Measurements from ENCODE around the gene KIF1C.
A peak's percentile ranks its signal among the peaks of the same experiment; 100 is the strongest.

Gene KIF1C

DNA sequence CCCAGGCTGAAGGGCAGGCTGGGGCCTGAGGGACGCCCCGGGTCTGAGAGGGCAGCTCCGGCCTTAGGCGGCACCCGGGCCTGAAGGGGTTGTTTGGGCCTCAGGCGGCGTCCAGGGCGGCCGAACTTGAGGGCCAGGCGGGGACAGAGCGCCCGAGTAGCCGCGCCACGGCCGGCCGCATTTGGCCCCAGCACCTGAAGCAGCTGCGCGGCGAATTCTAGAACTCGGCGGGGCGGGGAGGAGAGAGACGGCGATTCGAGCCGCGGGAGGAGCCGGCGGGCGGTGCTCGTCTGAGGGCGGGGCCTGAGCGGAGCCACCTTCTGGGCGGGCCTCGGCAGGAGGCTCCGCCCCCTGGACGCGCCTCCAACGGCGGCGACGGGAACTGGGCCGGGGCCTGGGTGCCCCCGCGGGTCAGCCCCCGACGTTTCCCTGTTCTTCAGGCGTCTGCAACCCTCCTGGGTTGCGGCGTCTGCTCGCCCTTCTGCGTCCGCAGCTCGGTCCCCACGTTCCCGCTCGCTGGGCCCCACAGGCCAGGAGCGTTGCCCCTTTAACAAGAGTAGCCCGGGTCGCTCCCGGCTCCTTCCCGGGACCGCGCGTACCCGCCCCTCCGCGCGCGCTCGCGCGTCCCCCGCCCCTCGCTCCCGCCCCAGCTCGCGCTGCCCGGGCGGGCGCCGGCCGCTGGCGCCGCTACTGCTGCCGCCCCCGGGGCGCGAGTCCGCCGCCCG lies at the start of gene KIF1C, which contains the start of gene INCA1:
Gene KIF1C, plus strand, starts transcription at position 649 of the 725 bp plus-strand sequence. CDS start 2,297 bp downstream, outside the sequence.
Gene INCA1, minus strand, starts transcription at position 221 of the 725 bp plus-strand sequence. CDS start 3,085 bp downstream, outside the sequence.
- peak; percentile 50 for DNase-seq

DNA sequence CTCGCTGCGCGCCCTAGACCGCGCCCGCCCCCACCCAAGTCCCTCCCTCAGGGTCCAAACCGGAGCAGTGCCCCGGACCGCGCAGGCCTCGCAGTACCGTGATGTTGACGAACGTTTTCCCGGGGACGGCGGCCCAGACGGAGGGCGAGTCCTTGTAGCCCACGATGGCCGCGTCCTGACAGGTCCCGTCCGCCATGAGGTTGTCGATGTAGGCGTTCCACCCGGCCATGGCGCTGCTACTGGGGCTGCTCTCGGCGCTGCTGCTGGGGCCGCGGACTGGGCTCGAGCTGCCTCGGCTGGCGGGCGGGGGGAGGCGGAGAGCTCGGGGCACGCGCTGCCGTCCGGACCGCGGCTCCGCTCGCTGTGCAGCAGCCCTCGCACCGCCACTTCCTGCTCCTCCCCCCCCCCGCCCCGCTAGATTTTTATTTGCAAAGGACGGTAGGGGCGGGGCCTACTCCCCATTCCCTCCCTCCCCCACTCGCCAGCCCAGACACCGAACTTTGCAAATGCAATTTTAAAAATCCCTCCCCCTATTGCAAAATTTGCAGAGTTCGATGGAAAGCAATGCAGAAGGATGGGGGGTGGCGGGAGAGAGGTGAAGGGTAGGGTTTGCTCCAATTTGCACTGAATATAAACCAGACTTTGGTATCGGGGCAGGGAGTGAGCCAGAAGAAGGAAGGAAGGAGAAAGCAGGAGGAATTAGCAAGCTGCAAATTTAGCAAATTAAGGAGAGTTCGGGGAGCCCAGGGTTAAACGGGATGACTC lies 49.4 kb upstream of the KIF1C start, which contains the start of gene PFN1:
Gene PFN1, minus strand, starts transcription at position 365 of the 765 bp plus-strand sequence. Its CDS starts 136 bp downstream, at position 229.
- peak; percentile 69 for DNase-seq

- DNase-seq, result peak; percentile 69
Measured at GRCh38 chr17:4948931-4949320, 48.8 kb upstream of the KIF1C start.

DNA sequence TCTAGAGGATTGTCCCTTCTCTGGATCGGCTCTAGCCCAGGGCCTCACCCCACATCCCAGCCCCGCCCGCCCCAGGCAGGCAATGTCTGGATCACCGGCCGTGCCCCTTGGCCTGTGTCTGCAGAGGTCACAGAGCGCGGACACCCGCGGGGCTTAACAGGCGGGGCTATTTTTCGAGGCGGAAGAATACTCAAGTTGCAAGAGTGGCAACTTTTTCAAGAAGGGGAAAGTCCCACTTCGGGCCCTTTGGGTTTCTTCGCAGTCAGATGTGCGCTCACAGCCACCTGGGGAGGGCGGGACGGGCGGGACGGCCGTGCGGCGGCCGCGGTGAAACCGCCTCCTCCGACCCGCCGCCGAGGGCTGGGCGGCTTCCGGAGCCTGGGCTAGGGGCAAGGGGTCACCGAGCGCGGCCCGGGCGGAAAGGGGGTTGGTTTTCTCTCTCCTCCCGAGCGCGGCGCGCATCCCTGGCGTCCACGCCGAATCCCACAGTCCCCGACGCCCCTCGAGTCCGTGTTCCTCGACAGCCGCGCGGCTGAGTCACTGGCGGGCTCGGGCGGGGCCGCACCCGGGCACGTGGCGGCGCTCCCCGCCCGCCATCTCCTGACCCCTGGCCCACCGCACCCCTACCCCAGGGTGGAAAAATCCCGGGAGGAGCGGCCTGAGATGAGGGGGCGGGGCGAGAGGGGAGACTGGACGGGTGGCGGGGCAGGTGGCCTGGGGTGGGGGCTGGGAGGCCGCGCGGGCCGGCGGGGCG lies 48.3 kb upstream of the KIF1C start:
- DNase-seq, result no peak

- DNase-seq, result peak; percentile 31
Measured at GRCh38 chr17:4950075-4950745, 47.5 kb upstream of the KIF1C start.

- DNase-seq, result peak; percentile 6
Measured at GRCh38 chr17:4950746-4951204, 47.0 kb upstream of the KIF1C start, which contains the start of gene ENO3. TSS of gene ENO3 (plus strand) at chr17:4951119. CDS start at chr17:4951830, 711 bp downstream.

DNA sequence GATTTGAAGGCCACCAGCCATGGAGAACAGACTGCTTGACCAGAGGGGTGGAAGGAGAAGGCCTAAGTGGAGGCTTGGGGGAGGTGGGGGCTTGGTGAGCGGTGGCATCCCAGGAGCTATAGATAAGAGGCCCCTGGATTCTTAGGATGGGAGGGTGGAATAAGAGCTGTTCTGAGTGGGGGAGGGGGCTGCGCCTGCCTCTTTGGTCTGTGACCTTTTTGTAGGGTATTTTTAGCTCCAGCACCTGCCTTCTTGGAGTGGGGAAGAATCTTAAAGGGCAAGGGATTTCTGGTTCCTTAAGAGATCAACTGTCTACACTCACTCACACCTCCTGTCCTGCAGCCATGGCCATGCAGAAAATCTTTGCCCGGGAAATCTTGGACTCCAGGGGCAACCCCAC lies 46.3 kb upstream of the KIF1C start:
- DNase-seq, result no peak

GRCh38 chr17:4953451-4953961 lies 44.2 kb upstream of the KIF1C start:
- DNase-seq, result no peak

- no peak for DNase-seq
Measured at GRCh38 chr17:4955091-4955490, 42.7 kb upstream of the KIF1C start.

GRCh38 chr17:4956493-4957061 lies 41.2 kb upstream of the KIF1C start:
- DNase-seq, result no peak

DNA sequence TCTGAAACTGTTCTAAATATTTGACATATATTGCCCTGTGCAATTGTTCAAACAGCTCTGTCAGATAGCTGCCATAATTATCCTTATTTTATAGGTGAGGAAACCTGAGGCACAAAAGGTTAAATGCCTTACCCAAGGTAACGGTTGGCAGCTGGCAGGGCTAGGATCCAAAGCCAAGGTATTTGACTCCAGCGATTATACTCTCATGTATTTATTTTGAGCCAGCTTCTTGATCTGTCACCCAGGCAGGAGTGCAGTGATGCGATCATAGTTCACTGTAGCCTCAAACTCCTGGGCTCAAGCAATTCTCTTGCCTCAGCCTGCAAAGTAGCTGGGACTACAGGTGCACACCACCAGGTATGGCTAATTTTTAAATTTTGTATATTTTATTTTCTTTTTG lies 39.6 kb upstream of the KIF1C start:
- DNase-seq, result no peak

DNA sequence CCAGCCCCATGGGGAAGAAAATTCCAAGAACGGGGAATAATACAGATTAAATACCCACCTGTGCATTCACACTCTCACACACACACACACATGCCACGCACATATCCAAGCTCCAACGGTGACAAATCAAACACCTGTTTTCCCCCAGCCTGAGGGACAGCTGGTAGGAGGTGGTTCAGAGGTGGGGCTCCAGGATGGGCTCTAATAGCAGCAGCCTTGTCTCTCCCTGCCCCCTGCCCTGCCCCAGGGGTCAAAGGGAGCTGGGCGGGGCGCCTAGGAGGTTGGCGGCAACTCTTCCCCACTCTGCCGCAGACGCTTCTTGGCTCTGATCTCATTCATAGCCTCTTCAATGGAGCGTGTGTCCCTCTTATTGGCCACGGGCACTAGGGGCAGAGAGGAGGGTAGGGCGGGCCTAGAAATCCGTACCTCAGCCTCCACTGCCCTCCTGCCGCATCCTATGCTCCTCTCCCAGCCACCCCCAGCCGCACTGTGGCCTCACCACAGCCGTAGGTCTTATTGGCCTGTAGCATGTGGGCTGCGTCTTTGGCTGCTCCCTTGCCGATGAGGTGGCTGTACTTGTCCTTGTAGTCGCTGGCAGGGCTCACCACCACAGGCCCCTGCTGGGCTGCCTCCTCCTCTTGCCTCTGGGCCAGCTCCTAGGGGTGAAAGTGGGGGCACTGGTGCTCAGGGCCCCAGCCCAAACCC lies 38.3 kb upstream of the KIF1C start:
- no peak for DNase-seq

GRCh38 chr17:4960279-4960922 lies 37.3 kb upstream of the KIF1C start:
- DNase-seq, result no peak

DNA sequence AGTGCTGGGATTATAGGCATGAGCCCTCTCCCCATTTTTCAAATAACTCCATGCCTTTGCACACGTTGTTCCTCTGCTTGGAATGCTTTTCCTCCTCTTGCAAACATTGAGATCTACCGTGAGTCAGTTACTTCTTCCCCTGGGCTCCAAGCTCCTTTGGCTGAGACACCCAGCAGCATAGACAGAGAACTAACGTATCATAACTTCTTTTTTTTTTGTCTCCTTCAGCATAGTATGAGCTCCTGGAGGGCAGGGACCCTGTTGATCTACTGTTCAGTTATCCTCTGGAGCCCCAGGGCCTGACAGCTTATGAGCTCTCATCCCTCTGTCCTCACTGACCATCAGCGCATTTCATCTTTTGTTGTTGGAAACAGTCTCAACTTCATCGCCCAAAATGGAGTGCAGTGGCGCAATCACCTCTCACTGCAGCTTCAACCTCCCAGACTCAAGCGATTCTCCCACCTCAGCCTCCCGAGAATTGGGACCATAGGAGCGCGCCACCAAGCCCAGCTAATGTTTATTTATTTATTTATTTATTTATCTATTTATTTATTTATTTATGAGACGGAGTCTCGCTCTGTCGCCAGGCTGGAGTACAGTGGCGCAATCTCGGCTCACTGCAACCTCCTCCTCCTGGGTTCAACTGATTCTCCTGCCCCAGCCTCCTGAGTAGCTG lies 32.3 kb upstream of the KIF1C start:
- DNase-seq, result no peak

DNA sequence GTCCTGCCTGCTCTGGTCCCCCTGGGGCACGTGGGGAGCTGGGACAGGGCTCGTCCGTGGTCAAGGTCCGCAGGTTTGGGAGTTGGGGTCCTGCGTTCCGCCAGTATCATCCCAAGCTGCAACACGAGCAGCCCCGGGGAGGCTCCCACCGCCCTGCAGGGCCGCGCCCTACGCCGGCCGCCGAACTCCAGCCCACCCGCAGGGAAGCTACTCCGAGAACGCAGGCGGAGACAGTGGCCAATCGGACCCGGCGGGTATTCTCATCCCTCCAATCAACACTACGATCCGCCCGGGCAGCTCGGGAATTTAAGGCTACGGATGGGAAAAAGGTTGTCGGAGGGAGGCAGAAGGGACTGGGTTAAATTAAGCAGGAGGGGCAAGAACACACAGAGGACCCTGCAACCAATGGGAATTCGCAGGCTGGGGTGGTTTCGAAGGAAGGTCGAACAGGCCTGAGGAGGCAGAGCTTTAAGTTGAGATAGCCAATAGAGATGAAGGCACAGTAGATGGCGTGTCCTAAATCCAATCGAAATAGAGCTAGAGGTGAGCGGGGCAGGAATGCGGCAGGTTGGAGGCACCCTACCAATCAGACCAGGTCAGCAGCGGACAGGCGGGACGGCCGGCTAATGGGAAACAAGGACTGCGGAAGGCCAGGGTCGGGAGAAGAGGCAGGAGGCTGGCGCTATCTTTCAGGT lies 30.8 kb upstream of the KIF1C start:
- peak; percentile 90 for DNase-seq

GRCh38 chr17:4967539-4968485 lies 29.9 kb upstream of the KIF1C start, which contains the start of gene SPAG7:
TSS of gene SPAG7 (minus strand) at chr17:4967817. CDS start at chr17:4967804, 13 bp downstream.
- DNase-seq, result peak; percentile 74

DNA sequence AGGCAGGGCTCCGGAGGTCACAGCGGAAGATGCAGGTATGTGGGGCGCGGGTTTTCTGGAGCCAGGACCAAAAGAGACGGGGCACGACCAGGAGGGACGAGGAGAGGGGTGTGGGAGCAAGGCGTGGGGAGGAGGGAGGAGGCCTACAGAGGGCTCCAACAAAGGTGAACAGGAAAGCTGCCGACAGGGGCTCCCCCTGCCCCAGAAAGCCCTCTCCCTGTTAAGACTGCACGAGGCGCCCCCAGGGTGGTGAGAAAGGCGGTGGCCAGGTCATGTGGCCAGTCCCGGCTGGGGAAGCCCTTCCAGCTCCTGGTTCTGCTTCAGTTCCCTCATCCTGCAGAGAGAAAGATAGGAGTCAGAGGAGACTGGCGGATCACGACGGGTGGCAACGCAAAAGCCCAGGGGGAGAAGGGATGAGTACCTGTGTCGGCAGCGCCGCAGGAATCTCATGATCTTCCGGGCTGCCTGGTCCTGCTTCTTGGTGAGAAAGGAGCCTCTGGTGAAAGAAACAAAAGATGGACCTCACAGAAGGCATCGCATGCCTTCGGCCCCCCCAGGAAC lies 29.2 kb upstream of the KIF1C start:
- DNase-seq, result no peak

Data from NCI-H2029 (cell line).